ENCODE results near the gene SNX5. TPM values are rescaled to one million over a fixed set of nuclear protein-coding genes. Genes with fewer than 3 reads are reported as not detected.

SNX5 gene
- polyA plus RNA-seq, 6 donors from 2014 or later, result 102 to 151 (median 122) TPM

DNA sequence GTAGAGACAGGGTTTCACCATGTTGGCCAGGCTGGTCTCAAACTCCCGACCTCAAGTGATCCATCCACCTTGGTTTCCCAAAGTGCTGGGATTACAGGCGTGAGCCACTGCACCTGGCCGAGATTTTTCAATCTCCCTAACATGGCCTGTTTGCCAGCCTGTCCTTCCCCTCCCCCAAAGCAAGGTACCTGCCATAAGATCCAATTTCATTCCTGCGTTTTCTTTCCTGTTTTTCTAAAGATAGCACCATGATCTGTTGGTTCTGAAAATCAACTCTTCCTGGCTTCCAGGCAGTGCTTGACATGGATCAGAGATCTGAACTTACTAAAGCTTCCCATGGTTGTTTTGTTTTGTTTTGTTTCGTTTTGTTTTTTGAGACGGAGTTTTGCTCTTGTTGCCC lies 7.7 kb upstream of the SNX5 start:
- H3K4me3 Mint-ChIP-seq, result peak overlapping the region in 1 of 8 donors; percentile 82
- H3K27me3 Mint-ChIP-seq, result no peaks in the 10 kb centered on the region
- DNase-seq (no peak), ATAC-seq (ENCODE audit: low read depth in 2 of 2) (no peak)
- H3K4me1 Mint-ChIP-seq, result peaks cover 29 to 51% (median 45%) of the 10 kb centered on the region in 3 donors
- H3K27ac Mint-ChIP-seq, result peak overlapping the region in 2 of 6 donors; percentile 52 to 71
- H3K9me3 Mint-ChIP-seq, result no peaks in the 10 kb centered on the region
- H3K36me3 Mint-ChIP-seq, result peaks cover 6 to 20% of the 10 kb centered on the region in 2 donors

DNA sequence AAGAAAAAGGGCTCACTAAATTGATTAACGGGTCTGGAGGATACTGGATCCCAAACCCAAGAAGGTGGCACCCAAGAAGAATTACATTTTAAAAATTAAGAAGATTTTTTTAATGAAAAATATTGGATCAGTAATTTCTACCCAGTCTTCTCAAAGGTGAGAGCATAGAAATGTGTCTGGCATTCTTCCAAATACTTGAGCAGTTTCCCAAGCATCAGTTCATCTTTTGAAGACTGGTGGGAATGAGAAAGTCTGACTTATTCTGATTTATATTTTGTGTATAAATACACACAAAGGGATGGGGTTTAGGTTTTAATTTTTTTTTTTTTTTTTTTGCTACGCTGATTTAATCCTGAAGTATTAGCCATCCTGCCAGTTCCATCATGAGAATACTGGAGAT lies 3.5 kb upstream of the SNX5 start:
- ATAC-seq (ENCODE audit: low read depth in 2 of 2), result no peak
- Mint-ChIP-seq H3K9me3 (no peaks in the 10 kb centered on the region), H3K27ac (peak overlapping the region; percentile 89 to 96 (median 94)), H3K36me3 (peaks cover 6 to 12% of the 10 kb centered on the region in 2 donors), H3K27me3 (no peaks in the 10 kb centered on the region), H3K4me3 (peak overlapping the region; percentile 87 to 100 (median 95)), H3K4me1 (peaks cover 35 to 66% (median 56%) of the 10 kb centered on the region in 3 donors)
- DNase-seq, result no peak

DNA sequence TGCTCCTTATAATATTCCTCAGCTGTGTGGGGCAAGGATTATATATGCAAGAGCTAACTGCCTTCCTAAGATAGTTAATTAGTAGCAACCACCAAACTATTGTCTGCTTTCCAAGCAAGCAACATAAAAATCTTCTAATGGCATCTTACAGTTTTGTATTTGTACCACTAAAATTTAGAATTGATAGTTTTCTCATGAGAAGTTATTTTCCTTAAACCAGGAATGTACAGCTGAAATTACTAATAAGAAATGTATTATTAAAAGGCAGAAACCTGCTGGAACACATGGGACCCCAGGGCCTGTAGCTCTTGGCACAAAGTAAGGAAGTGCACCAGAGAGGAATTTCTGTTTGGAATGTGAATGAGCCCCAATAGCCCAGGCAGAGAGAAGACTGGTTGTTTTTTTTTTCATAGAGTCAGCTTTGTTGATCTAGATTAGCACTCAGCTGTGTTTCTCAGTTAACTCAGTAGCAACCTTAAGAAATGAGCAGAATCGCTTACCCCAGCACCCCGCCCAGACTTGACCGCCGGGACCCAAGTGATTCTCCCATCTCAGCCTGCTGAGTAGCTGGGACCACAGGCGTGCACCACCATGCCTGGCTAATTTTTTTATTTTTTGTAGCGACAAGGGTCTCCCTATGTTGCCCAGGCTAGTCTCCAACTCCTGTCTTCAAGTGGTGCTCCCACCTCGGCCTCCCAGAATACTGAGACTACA lies 2.9 kb upstream of the SNX5 start:
- ATAC-seq (ENCODE audit: low read depth in 2 of 2), result no peak
- Mint-ChIP-seq H3K27ac (peak overlapping the region; percentile 70 to 97 (median 92)), H3K4me1 (peaks cover 39 to 70% (median 60%) of the 10 kb centered on the region in 3 donors), H3K27me3 (no peaks in the 10 kb centered on the region), H3K4me3 (peak overlapping the region; percentile 87 to 100 (median 95)), H3K9me3 (no peaks in the 10 kb centered on the region), H3K36me3 (peaks cover 6 to 10% of the 10 kb centered on the region in 2 donors)
- no peak for DNase-seq

DNA sequence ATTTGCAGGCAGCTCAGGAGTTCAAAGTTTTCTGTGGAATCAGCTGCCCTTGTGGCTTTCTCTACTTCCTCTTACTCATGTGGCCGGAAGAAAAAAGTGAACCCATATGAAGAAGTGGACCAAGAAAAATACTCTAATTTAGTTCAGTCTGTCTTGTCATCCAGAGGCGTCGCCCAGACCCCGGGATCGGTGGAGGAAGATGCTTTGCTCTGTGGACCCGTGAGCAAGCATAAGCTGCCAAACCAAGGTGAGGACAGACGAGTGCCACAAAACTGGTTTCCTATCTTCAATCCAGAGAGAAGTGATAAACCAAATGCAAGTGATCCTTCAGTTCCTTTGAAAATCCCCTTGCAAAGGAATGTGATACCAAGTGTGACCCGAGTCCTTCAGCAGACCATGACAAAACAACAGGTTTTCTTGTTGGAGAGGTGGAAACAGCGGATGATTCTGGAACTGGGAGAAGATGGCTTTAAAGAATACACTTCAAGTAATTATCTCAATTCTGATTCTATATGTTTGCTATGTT lies 1.4 kb upstream of the SNX5 start:
- Mint-ChIP-seq H3K27ac (peak overlapping the region; percentile 96 to 99 (median 98)), H3K4me1 (peaks cover 45 to 74% (median 64%) of the 10 kb centered on the region in 3 donors), H3K9me3 (no peaks in the 10 kb centered on the region), H3K27me3 (no peaks in the 10 kb centered on the region), H3K36me3 (peaks cover 0 to 6% of the 10 kb centered on the region in 2 donors), H3K4me3 (peak overlapping the region; percentile 94 to 100 (median 96))
- ATAC-seq (ENCODE audit: low read depth in 2 of 2) (peak; percentile 9 to 11), DNase-seq (peak; percentile 77)

DNA sequence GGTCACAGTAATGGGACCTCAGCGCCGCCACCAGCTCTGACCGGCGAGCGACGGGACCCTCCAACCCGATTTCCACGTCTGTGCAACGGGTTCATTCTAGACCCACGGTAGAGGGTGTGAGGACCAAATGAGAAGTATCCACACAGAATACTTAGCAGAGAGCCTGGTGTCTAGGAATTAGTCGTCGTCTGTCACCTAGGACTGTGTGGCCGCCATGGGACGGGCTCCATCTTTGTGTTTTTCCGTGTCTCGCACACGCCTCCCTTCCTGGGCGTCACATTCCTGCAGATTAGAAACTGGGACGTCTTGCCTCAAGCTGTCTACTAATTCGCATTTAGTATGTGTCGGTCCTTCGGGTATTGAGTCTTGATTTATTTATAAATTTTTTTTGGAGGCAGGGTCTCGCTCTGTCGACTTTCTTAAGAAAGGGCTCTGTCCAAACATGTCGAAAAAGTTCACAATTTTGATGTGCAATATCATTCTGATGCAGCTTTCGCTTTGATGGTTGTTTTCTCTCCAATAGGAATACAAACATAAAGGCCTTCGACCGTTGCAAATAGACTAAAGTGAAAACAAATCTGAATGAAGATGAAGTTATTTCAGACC lies 787 bp upstream of the SNX5 start:
- ATAC-seq (ENCODE audit: low read depth in 2 of 2), result no peak
- Mint-ChIP-seq H3K27ac (peak overlapping the region; percentile 96 to 99 (median 98)), H3K27me3 (no peaks in the 10 kb centered on the region), H3K4me3 (peak overlapping the region; percentile 94 to 100 (median 96)), H3K4me1 (peaks cover 51 to 75% (median 66%) of the 10 kb centered on the region in 3 donors), H3K9me3 (no peaks in the 10 kb centered on the region), H3K36me3 (peaks cover 0 to 6% of the 10 kb centered on the region in 2 donors)
- DNase-seq, result no peak

DNA sequence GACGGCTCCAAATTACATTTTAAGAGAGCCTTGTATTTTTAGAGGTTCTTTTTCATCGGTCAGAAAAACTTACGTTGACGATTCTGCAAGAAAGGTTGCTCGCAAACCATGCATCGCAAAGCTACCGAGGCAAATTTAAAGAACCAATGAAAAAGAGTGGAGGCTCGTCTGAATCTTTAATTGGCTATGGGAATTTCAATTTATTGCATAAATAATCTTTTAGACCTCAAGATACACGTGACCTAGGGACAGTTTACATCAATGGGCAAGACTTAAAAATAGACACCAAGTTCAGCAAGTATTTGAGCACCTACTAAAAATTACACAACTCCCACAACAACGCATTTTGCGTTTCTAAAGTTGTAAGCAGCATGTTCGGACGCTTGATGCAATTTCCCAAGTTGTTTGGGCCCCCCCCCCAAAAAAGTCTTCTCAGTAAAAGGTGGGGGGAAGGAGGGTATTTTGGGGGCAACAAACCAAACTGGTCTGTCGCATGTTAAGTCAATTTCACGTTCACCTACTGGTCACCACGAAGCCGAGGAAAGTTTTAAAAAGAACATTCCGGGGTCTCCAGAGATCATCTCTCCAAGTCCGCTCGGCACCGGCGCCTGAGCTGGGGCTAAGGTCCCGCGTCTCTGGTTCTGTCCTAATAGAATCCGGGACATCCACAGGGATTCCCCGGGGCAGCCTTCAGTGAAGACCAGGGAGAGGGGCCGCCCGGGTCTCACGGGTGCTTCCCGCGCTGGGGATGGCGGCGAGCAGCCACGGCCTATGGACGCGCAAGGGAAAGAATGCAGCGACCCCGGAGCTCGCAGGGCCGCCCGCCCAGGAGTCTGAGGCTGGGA lies 851 bp downstream of the SNX5 start:
- Mint-ChIP-seq H3K4me3 (peak overlapping the region; percentile 92 to 97 (median 96)), H3K27ac (peak overlapping the region; percentile 96 to 99 (median 98)), H3K4me1 (peaks cover 56 to 78% (median 66%) of the 10 kb centered on the region in 3 donors), H3K9me3 (no peaks in the 10 kb centered on the region), H3K27me3 (no peaks in the 10 kb centered on the region), H3K36me3 (peaks cover 0 to 6% of the 10 kb centered on the region in 2 donors)
- ATAC-seq (ENCODE audit: low read depth in 2 of 2) (no peak), DNase-seq (no peak)

- DNase-seq (no peak), ATAC-seq (ENCODE audit: low read depth in 2 of 2) (no peak)
- H3K27ac Mint-ChIP-seq, result peak overlapping the region; percentile 96 to 99 (median 98)
- H3K36me3 Mint-ChIP-seq, result no peaks in the 10 kb centered on the region
- H3K27me3 Mint-ChIP-seq, result no peaks in the 10 kb centered on the region
- H3K4me1 Mint-ChIP-seq, result peaks cover 52 to 77% (median 68%) of the 10 kb centered on the region in 3 donors
- H3K9me3 Mint-ChIP-seq, result no peaks in the 10 kb centered on the region
- peak overlapping the region; percentile 92 to 97 (median 96) for H3K4me3 Mint-ChIP-seq
Observed at GRCh38 chr20:17966432-17967310, 1.9 kb downstream of the SNX5 start.

- Mint-ChIP-seq H3K9me3 (no peaks in the 10 kb centered on the region), H3K27me3 (no peaks in the 10 kb centered on the region), H3K4me1 (peaks cover 60 to 80% (median 70%) of the 10 kb centered on the region in 3 donors), H3K4me3 (peak overlapping the region; percentile 92 to 97 (median 96)), H3K36me3 (no peaks in the 10 kb centered on the region), H3K27ac (peak overlapping the region; percentile 96 to 99 (median 98))
- no peak for DNase-seq
- ATAC-seq (ENCODE audit: low read depth in 2 of 2), result no peak
Observed at GRCh38 chr20:17965042-17965697, 3.4 kb downstream of the SNX5 start.

DNA sequence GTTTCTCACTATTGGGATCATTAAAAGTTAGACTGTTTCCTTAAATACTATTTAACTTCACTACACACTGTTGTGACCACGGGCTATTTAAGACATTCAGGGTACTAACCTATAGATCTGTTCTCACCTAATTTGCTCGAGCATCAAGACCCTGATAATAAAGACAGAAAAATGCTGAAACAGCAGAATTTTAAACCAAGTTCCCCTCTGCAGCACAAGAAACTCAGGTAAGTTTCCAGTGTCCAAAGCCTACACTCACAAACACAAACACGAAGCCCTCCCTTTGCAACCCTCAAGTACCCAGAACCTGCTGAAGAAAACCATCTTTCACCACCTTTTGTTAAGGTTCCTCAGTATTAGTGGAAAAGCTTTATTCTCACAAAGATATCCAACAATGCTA lies 4.0 kb downstream of the SNX5 start:
- ATAC-seq (ENCODE audit: low read depth in 2 of 2) (no peak), DNase-seq (no peak)
- H3K4me1 Mint-ChIP-seq, result peaks cover 60 to 80% (median 72%) of the 10 kb centered on the region in 3 donors
- H3K27me3 Mint-ChIP-seq, result no peaks in the 10 kb centered on the region
- H3K27ac Mint-ChIP-seq, result peak overlapping the region; percentile 96 to 99 (median 98)
- no peaks in the 10 kb centered on the region for H3K36me3 Mint-ChIP-seq
- H3K9me3 Mint-ChIP-seq, result no peaks in the 10 kb centered on the region
- H3K4me3 Mint-ChIP-seq, result peak overlapping the region; percentile 92 to 97 (median 96)

GRCh38 chr20:17964073-17964472 lies 4.5 kb downstream of the SNX5 start:
- Mint-ChIP-seq H3K27ac (peak overlapping the region; percentile 96 to 99 (median 98)), H3K36me3 (no peaks in the 10 kb centered on the region), H3K27me3 (no peaks in the 10 kb centered on the region), H3K9me3 (no peaks in the 10 kb centered on the region), H3K4me3 (peak overlapping the region; percentile 47 to 97 (median 95)), H3K4me1 (peaks cover 64 to 84% (median 78%) of the 10 kb centered on the region in 3 donors)
- ATAC-seq (ENCODE audit: low read depth in 2 of 2), result no peak
- DNase-seq, result no peak

DNA sequence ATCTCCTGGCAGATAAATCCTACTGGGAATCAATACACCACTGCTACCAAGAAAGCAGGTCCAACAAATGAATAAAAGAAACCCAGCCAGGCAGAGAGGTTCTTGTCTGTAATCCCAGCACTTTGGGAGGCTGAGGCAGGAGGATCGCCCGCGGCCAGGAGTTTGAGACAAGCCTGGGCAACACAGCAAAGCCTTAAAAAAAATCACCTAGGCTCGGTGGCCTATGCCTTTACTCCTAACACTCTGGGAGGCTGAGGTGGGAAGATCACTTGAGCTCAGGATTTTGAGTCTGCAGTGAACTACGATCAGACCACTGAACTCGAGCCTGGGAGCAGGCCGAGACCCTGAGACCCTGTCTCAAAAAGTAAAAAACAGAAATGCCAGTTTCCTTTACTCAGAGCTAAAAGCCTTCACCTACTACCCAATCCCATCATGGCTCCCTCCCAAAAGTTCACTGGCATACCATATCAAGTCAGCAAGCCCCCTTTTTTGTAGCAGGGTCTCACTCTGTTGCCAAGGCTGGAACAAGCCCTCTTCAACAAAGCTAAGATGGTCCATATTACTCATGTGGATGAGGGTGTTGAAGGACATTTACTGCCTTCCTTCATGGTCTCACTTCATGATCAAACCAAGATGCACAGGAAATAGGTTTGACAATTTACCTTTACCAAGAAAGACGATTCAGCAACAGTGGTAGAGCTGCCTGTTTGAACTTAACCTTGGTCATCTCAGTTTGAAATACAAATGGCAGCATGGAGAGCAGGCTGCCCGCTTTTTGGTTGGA lies 5.3 kb downstream of the SNX5 start:
- no peaks in the 10 kb centered on the region for H3K36me3 Mint-ChIP-seq
- ATAC-seq (ENCODE audit: low read depth in 2 of 2), result no peak

More for the DNA sequence above, 5.3 kb downstream of the SNX5 start:
- no peaks in the 10 kb centered on the region for H3K27me3 Mint-ChIP-seq
- no peak for DNase-seq
- H3K4me3 Mint-ChIP-seq, result peak overlapping the region; percentile 47 to 97 (median 95)
- H3K9me3 Mint-ChIP-seq, result no peaks in the 10 kb centered on the region
- peaks cover 70 to 91% (median 86%) of the 10 kb centered on the region in 3 donors for H3K4me1 Mint-ChIP-seq
- peak overlapping the region; percentile 96 to 99 (median 98) for H3K27ac Mint-ChIP-seq
